IPS-18a (cell line): ENCODE data around the gene RAP2C.

Experiments used
- H3K27ac ChIP-seq: one replicate; pipeline ENCODE4 v1.5.1; 2013; ENCODE audit warnings: low read length
- H3K27me3 ChIP-seq: one replicate; pipeline ENCODE4 v1.6.1; 2013; ENCODE audit warnings: mild to moderate bottlenecking, low read length; ENCODE audit not compliant: control insufficient read depth, insufficient read depth
- H3K36me3 ChIP-seq: one replicate; pipeline ENCODE4 v1.6.1; 2013; ENCODE audit warnings: low read depth, low read length; ENCODE audit not compliant: control insufficient read depth
- H3K4me1 ChIP-seq: one replicate; pipeline ENCODE4 v1.6.1; 2013; ENCODE audit warnings: low read depth, low read length; ENCODE audit not compliant: control insufficient read depth
- H3K4me3 ChIP-seq: one replicate; pipeline ENCODE4 v1.5.1; 2013; ENCODE audit warnings: low read length
- H3K9ac ChIP-seq: one replicate; pipeline ENCODE4 v1.6.1; 2013; ENCODE audit warnings: mild to moderate bottlenecking, low read length, moderate library complexity
- H3K9me3 ChIP-seq: one replicate; pipeline ENCODE4 v1.6.1; 2013; ENCODE audit warnings: low read depth, low read length; ENCODE audit not compliant: control insufficient read depth

RAP2C gene

GRCh38 chrX:132219343-132219768, at the start of gene RAP2C:
RAP2C (minus strand) TSS chrX:132219447; CDS start chrX:132217268, 2,179 bp downstream.
- H3K4me3 ChIP-seq: peak within 1 kb of the TSS; percentile 49
- peaks cover 20% of the 10 kb centered on the region for H3K9me3 ChIP-seq
- no peak within 1 kb of the TSS for H3K27ac ChIP-seq
- H3K9ac ChIP-seq: peak within 1 kb of the TSS; percentile 10
- H3K36me3 ChIP-seq: no peaks in the 10 kb centered on the region
- H3K4me1 ChIP-seq: no peaks in the 10 kb centered on the region
- no peaks in the 10 kb centered on the region for H3K27me3 ChIP-seq

GRCh38 chrX:132267392-132267791, 48.1 kb upstream of the RAP2C start:
- Histone ChIP-seq H3K9ac (no peak overlapping the region), H3K36me3 (no peaks in the 10 kb centered on the region), H3K4me3 (no peak overlapping the region), H3K9me3 (peaks cover 7% of the 10 kb centered on the region), H3K27me3 (no peaks in the 10 kb centered on the region), H3K27ac (no peak overlapping the region), H3K4me1 (no peaks in the 10 kb centered on the region)

GRCh38 chrX:132266583-132267355, 47.5 kb upstream of the RAP2C start:
- Histone ChIP-seq H3K4me1 (no peaks in the 10 kb centered on the region), H3K36me3 (no peaks in the 10 kb centered on the region), H3K9me3 (peaks cover 5% of the 10 kb centered on the region), H3K27ac (no peak overlapping the region), H3K4me3 (no peak overlapping the region), H3K27me3 (no peaks in the 10 kb centered on the region), H3K9ac (no peak overlapping the region)

- H3K36me3 ChIP-seq: no peaks in the 10 kb centered on the region
- no peak overlapping the region for H3K27ac ChIP-seq
- no peaks in the 10 kb centered on the region for H3K27me3 ChIP-seq
- no peak overlapping the region for H3K9ac ChIP-seq
- peaks cover 11% of the 10 kb centered on the region for H3K9me3 ChIP-seq
- no peak overlapping the region for H3K4me3 ChIP-seq
- H3K4me1 ChIP-seq: no peaks in the 10 kb centered on the region
These were observed 43.9 kb upstream of the RAP2C start for GRCh38 chrX:132263127-132263526.

- H3K4me3 ChIP-seq: no peak overlapping the region
- H3K9me3 ChIP-seq: peaks cover 6% of the 10 kb centered on the region
- H3K9ac ChIP-seq: no peak overlapping the region
- no peak overlapping the region for H3K27ac ChIP-seq
- H3K4me1 ChIP-seq: no peaks in the 10 kb centered on the region
- H3K27me3 ChIP-seq: no peaks in the 10 kb centered on the region
- no peaks in the 10 kb centered on the region for H3K36me3 ChIP-seq
These were observed 39.3 kb upstream of the RAP2C start for GRCh38 chrX:132258509-132258908.

- Histone ChIP-seq H3K27me3 (no peaks in the 10 kb centered on the region), H3K9me3 (peaks cover 6% of the 10 kb centered on the region), H3K27ac (no peak overlapping the region), H3K4me3 (no peak overlapping the region), H3K36me3 (no peaks in the 10 kb centered on the region), H3K4me1 (no peaks in the 10 kb centered on the region), H3K9ac (no peak overlapping the region)
These were observed 37.9 kb upstream of the RAP2C start for GRCh38 chrX:132257116-132257515.

GRCh38 chrX:132236121-132236520, 16.9 kb upstream of the RAP2C start:
- Histone ChIP-seq H3K27ac (no peak overlapping the region), H3K4me3 (no peak overlapping the region), H3K27me3 (no peaks in the 10 kb centered on the region), H3K9me3 (peaks cover 9% of the 10 kb centered on the region), H3K9ac (no peak overlapping the region), H3K36me3 (no peaks in the 10 kb centered on the region), H3K4me1 (no peaks in the 10 kb centered on the region)

- Histone ChIP-seq H3K27ac (no peak overlapping the region), H3K27me3 (no peaks in the 10 kb centered on the region), H3K36me3 (no peaks in the 10 kb centered on the region), H3K4me3 (no peak overlapping the region), H3K4me1 (no peaks in the 10 kb centered on the region), H3K9ac (no peak overlapping the region), H3K9me3 (peaks cover 9% of the 10 kb centered on the region)
These were observed 16.2 kb upstream of the RAP2C start for GRCh38 chrX:132235488-132235887.

GRCh38 chrX:132231587-132231986, 12.3 kb upstream of the RAP2C start:
- Histone ChIP-seq H3K9me3 (peaks cover 21% of the 10 kb centered on the region), H3K9ac (no peak overlapping the region), H3K4me3 (no peak overlapping the region), H3K36me3 (no peaks in the 10 kb centered on the region), H3K4me1 (no peaks in the 10 kb centered on the region), H3K27me3 (no peaks in the 10 kb centered on the region), H3K27ac (no peak overlapping the region)

- Histone ChIP-seq H3K4me3 (no peak overlapping the region), H3K27me3 (no peaks in the 10 kb centered on the region), H3K4me1 (no peaks in the 10 kb centered on the region), H3K9me3 (peaks cover 22% of the 10 kb centered on the region), H3K36me3 (no peaks in the 10 kb centered on the region), H3K27ac (no peak overlapping the region), H3K9ac (no peak overlapping the region)
These were observed 8.3 kb upstream of the RAP2C start for GRCh38 chrX:132227383-132228112.

GRCh38 chrX:132226169-132226568, 6.9 kb upstream of the RAP2C start:
- no peaks in the 10 kb centered on the region for H3K4me1 ChIP-seq
- H3K27me3 ChIP-seq: no peaks in the 10 kb centered on the region
- H3K9me3 ChIP-seq: peaks cover 22% of the 10 kb centered on the region
- H3K9ac ChIP-seq: no peak overlapping the region
- no peaks in the 10 kb centered on the region for H3K36me3 ChIP-seq
- no peak overlapping the region for H3K4me3 ChIP-seq
- no peak overlapping the region for H3K27ac ChIP-seq
